Ovary (tissue), 9 donors: ENCODE data around the gene NEURL3. TPM values are rescaled to one million over a fixed set of nuclear protein-coding genes. Genes with fewer than 3 reads are reported as not detected.

Experiments
- DNase-seq, 5 donors: peaks; one replicate each; pipeline ENCODE4 v3.0.0-alpha.2; 2019 to 2020
- H3K27ac ChIP-seq, 2 donors: fragments of 200-600 bp; one replicate each; pipeline versions ENCODE4 v1.5.1 to v1.8.0; 2019 to 2022
- H3K27me3 ChIP-seq: fragments of 200-600 bp; one replicate; pipeline ENCODE4 v1.8.0; 2022
- H3K36me3 ChIP-seq: fragments of 200-600 bp; sonication (generic); one replicate; pipeline ENCODE4 v1.5.1; 2019
- H3K4me1 ChIP-seq: one replicate; pipeline ENCODE4 v1.8.1; 2013; ENCODE audit warnings: mild to moderate bottlenecking, moderate library complexity; ENCODE audit not compliant: insufficient read depth
- H3K4me3 ChIP-seq: fragments of 200-600 bp; sonication (generic); one replicate; pipeline ENCODE4 v1.5.1; 2017
- H3K9me3 ChIP-seq, 2 donors: fragments of 200-600 bp in 1 of 2; sonication (generic) in 1 of 2; one replicate each; pipeline versions ENCODE4 v1.5.1 to v1.8.1; 2013 to 2019; ENCODE audit warnings: mild to moderate bottlenecking in 1 of 2, moderate library complexity in 1 of 2
- CTCF ChIP-seq, 3 donors: fragments of 450-650 bp in 2 of 3; fragments of 200-600 bp in 1 of 3; IDR thresholded peaks; one replicate each; pipeline versions ENCODE4 v1.5.1 to v1.8.0; 2016 to 2022; ENCODE audit warnings: antibody characterized with exemption in 3 of 3, mild to moderate bottlenecking in 1 of 3
- EP300 ChIP-seq: sonication (generic); formaldehyde crosslinking; IDR thresholded peaks from one replicate; pipeline ENCODE4 v1.6.1; 2017; ENCODE audit warnings: antibody characterized with exemption
- POLR2A ChIP-seq: fragments of 450-650 bp; IDR thresholded peaks from one replicate; pipeline ENCODE4 v1.6.1; 2017; ENCODE audit warnings: antibody characterized with exemption, mild to moderate bottlenecking, moderate library complexity
- WGBS, 3 donors: extraction: QIAGEN DNeasy Blood & Tissue Kit in 1 of 3; methylation state at CpG; one replicate each; pipeline versions ENCODE4 v1.1.5 to v1.1.7; 2013 to 2017; 5-methylcytosine and 5-hydroxymethylcytosine counted together
- intact Hi-C, 4 donors: fragments of 100-400 bp; cut with DNase I; formaldehyde crosslinking; loops; one replicate each; pipeline versions ENCODE4 v1.11.0 to v1.15.1; 2022 to 2023
- polyA plus RNA-seq, 2 donors: library from polyadenylated mRNA; stranded (reverse); fragments of 200-250 nt in 1 of 2; fragments of 350-450 nt in 1 of 2; fragmentation: Illumina TruSeq in 1 of 2; extraction: RNeasy Lipid Tissue Mini Kit (QIAGEN cat#74804) in 1 of 2; gene quantifications; one replicate each; pipeline ENCODE4 v1.2.3, GENCODE V29; 2013 to 2014
- total RNA-seq, 7 donors: library from RNA; depleted of rRNA in 2 of 7; stranded (reverse); fragments of >200 nt in 2 of 7; fragmentation: NEBNext Ultra II Directional in 3 of 7; extraction: Animal tissue kit (Norgen Biotek cat#: 25700) in 3 of 7; gene quantifications; one replicate each; pipeline versions ENCODE4 v1.1.0 to v1.2.4, GENCODE V29; 2016 to 2023
- donor health status: DM: no; HTN: no; CAD: no; lungs with moderate emphysema.
- donor health status: DM: no; HTN: no; CAD: no.
- donor health status: Bipolar disorder and iron deficiency.
- donor health status: DM: yes; HTN: yes; CAD: no.
- donor health status: DM: no; HTN: no; CAD: no.
- donor health status: DM: yes; HTN: yes; CAD: no.

Gene NEURL3
- total and polyA plus RNA-seq, 9 donors: 0.06 TPM; not detected in 8

- DNase-seq: no peak
- TF ChIP-seq POLR2A: no peak
- TF ChIP-seq EP300: no peak
- TF ChIP-seq CTCF (IDR thresholded peaks at IDR 0.05): no peak
- Histone ChIP-seq H3K4me1 (no peaks in the 10 kb centered on the region), H3K36me3 (no peaks in the 10 kb centered on the region), H3K9me3 (no peaks in the 10 kb centered on the region), H3K27me3 (no peaks in the 10 kb centered on the region), H3K27ac (no peak overlapping the region), H3K4me3 (no peak overlapping the region)
- intact Hi-C loops: no loop called here
- WGBS, 3 donors: 58 to 60% (median 59%) methylated on average over 6 of the region's 6 CpGs
Observed at GRCh38 chr2:96449637-96450036, 55.5 kb downstream of the NEURL3 start.

- intact Hi-C loops: no loop called here
- Histone ChIP-seq H3K27ac (no peak overlapping the region), H3K4me1 (no peaks in the 10 kb centered on the region), H3K9me3 (no peaks in the 10 kb centered on the region), H3K27me3 (no peaks in the 10 kb centered on the region), H3K36me3 (no peaks in the 10 kb centered on the region), H3K4me3 (no peak overlapping the region)
- TF ChIP-seq EP300 (no peak), POLR2A (no peak), CTCF (IDR thresholded peaks at IDR 0.05) (no peak)
- 69 to 78% (median 75%) methylated on average over 2 of the region's 2 CpGs for WGBS, 3 donors
- no peak for DNase-seq
Observed at GRCh38 chr2:96449174-96449573, 56.0 kb downstream of the NEURL3 start.

GRCh38 chr2:96447726-96448125 lies 57.4 kb downstream of the NEURL3 start:
- Histone ChIP-seq H3K4me3 (no peak overlapping the region), H3K4me1 (no peaks in the 10 kb centered on the region), H3K9me3 (no peaks in the 10 kb centered on the region), H3K27ac (no peak overlapping the region), H3K27me3 (no peaks in the 10 kb centered on the region), H3K36me3 (no peaks in the 10 kb centered on the region)
- TF ChIP-seq EP300 (no peak), CTCF (IDR thresholded peaks at IDR 0.05) (no peak), POLR2A (no peak)
- intact Hi-C loops: no loop called here
- DNase-seq: no peak

Other genes with a start within 250 kb of the NEURL3 start
- gene TMEM127, start 239.4 kb downstream of the NEURL3 start, total RNA-seq: 10 to 100 TPM; 26.9 to 55.1 (median 51.6) TPM
- 10 to 100 TPM; 32.7 to 44.7 TPM for gene TMEM127, start 239.4 kb downstream of the NEURL3 start, polyA plus RNA-seq
- gene CIAO1, start 239.1 kb downstream of the NEURL3 start, total RNA-seq: 100 to 1,000 TPM in 1 of 7 donors, 10 to 100 TPM in 6; 50.8 to 103 (median 58.5) TPM
- 10 to 100 TPM; 42.2 to 55.6 TPM for gene CIAO1, start 239.1 kb downstream of the NEURL3 start, polyA plus RNA-seq
- 100 to 1,000 TPM in 5 of 7 donors, 10 to 100 TPM in 2; 71.1 to 149 (median 125) TPM for gene SNRNP200, start 199.8 kb downstream of the NEURL3 start, total RNA-seq
- 100 to 1,000 TPM in 1 of 2 donors, 10 to 100 TPM in 1; 92.9 to 102 TPM for gene SNRNP200, start 199.8 kb downstream of the NEURL3 start, polyA plus RNA-seq
- under 1 TPM; 0.11 to 0.92 (median 0.40) TPM for gene ITPRIPL1, start 180.0 kb downstream of the NEURL3 start, total RNA-seq
- gene ITPRIPL1, start 180.0 kb downstream of the NEURL3 start, polyA plus RNA-seq: 1 to 10 TPM in 1 of 2 donors, under 1 TPM in 1; 0.46 to 1.2 TPM
- 1 to 10 TPM in 1 of 7 donors, under 1 TPM in 6; 0.18 to 3.1 (median 0.64) TPM for gene NCAPH, start 169.6 kb downstream of the NEURL3 start, total RNA-seq
- gene NCAPH, start 169.6 kb downstream of the NEURL3 start, polyA plus RNA-seq: 1 to 10 TPM in 1 of 2 donors, under 1 TPM in 1; 0.48 to 1.4 TPM
- 10 to 100 TPM; 11.7 to 46.1 (median 17.1) TPM for gene ARID5A, start 31.4 kb upstream of the NEURL3 start, total RNA-seq
- gene ARID5A, start 31.4 kb upstream of the NEURL3 start, polyA plus RNA-seq: 10 to 100 TPM in 1 of 2 donors, 1 to 10 TPM in 1; 1.5 to 24.4 TPM
- 10 to 100 TPM; 34.5 to 55.7 (median 48.4) TPM for gene KANSL3, start 133.0 kb upstream of the NEURL3 start, total RNA-seq
- gene KANSL3, start 133.0 kb upstream of the NEURL3 start, polyA plus RNA-seq: 10 to 100 TPM; 28.0 to 39.5 TPM
- gene FER1L5, start 137.4 kb upstream of the NEURL3 start, total RNA-seq: under 1 TPM; 0.12 to 0.80 (median 0.34) TPM
- gene FER1L5, start 137.4 kb upstream of the NEURL3 start, polyA plus RNA-seq: under 1 TPM; 0.08 to 0.23 TPM
- 10 to 100 TPM; 14.8 to 29.4 (median 22.5) TPM for gene LMAN2L, start 234.7 kb upstream of the NEURL3 start, total RNA-seq
- 10 to 100 TPM; 23.1 to 41.6 TPM for gene LMAN2L, start 234.7 kb upstream of the NEURL3 start, polyA plus RNA-seq